IMR-90 (cell line): Measurements from ENCODE around the gene ANK3. TPM values are rescaled to one million over a fixed set of nuclear protein-coding genes. Genes with fewer than 3 reads are reported as not detected.

Experiments
- ATAC-seq: fragments of 200-7000 bp; cut with Tn5 transposase; 2 replicates; pipeline ENCODE4 v1.9.1; 2020; ENCODE audit warnings: low read depth, mild to moderate bottlenecking, moderate library complexity
- BruUV-seq: library from RNA; stranded (reverse); fragments of 400-500 nt; replicated peaks from 2 replicates; lab custom pipeline; 2021; lab: Mats Ljungman, UMichigan
- CTCF ChIA-PET: fragments of 300-600 bp; formaldehyde crosslinking; extraction: SDS; loops from one replicate; lab custom pipeline; 2021; ENCODE audit warnings: antibody characterized with exemption; lab: Yijun Ruan, JAX
- POLR2A ChIA-PET: fragments of 300-600 bp; sonication (Branson Sonifier 250); formaldehyde crosslinking; loops from one replicate; lab custom pipeline; 2022; ENCODE audit warnings: antibody characterized with exemption; ENCODE audit not compliant: unreplicated experiment; lab: Charles Lee
- DNase-seq: peaks from one replicate; pipeline ENCODE4 v3.0.0; 2013
- H2AFZ ChIP-seq: replicated peaks from 2 replicates; pipeline ENCODE3; 2013; ENCODE audit warnings: low read length, mild to moderate bottlenecking; ENCODE audit not compliant: poor library complexity
- H2AK5ac ChIP-seq: 2 replicates; pipeline ENCODE4 v1.6.1; 2013; ENCODE audit warnings: low read depth, low read length, inconsistent platforms
- H2AK9ac ChIP-seq: replicated peaks from 2 replicates; pipeline ENCODE3; 2013; ENCODE audit warnings: mild to moderate bottlenecking, low read depth, low read length, moderate library complexity; ENCODE audit not compliant: poor library complexity
- H2BK120ac ChIP-seq: 2 replicates; pipeline ENCODE4 v1.6.1; 2013; ENCODE audit warnings: low read depth, low read length, inconsistent platforms
- H2BK15ac ChIP-seq: 3 replicates; pipeline ENCODE4 v1.6.1; 2013; ENCODE audit warnings: low read depth, low read length, inconsistent platforms
- H2BK20ac ChIP-seq: 2 replicates; pipeline ENCODE4 v1.6.1; 2013; ENCODE audit warnings: low read depth, mild to moderate bottlenecking, inconsistent platforms, low read length, moderate library complexity
- H2BK5ac ChIP-seq: 2 replicates; pipeline ENCODE4 v1.6.1; 2013; ENCODE audit warnings: mild to moderate bottlenecking, low read depth, low read length, inconsistent platforms; ENCODE audit not compliant: poor library complexity, severe bottlenecking
- H3K14ac ChIP-seq: replicated peaks from 2 replicates; pipeline ENCODE4 v1.6.1; 2013; ENCODE audit warnings: low read depth, low read length, inconsistent platforms
- H3K18ac ChIP-seq: 2 replicates; pipeline ENCODE4 v1.6.1; 2013; ENCODE audit warnings: low read depth, low read length, control low read depth
- H3K23ac ChIP-seq: 2 replicates; pipeline ENCODE4 v1.6.1; 2013; ENCODE audit warnings: low read depth, low read length, inconsistent platforms
- H3K27ac ChIP-seq: 2 replicates; pipeline ENCODE4 v1.5.1; 2013; ENCODE audit warnings: mild to moderate bottlenecking, control low read depth, low read length; ENCODE audit not compliant: insufficient read depth
- H3K27me3 ChIP-seq: 2 replicates; pipeline ENCODE4 v1.6.1; 2013; ENCODE audit warnings: low read length; ENCODE audit not compliant: control insufficient read depth, insufficient read depth
- H3K36me3 ChIP-seq: 2 replicates; pipeline ENCODE4 v1.6.1; 2013; ENCODE audit warnings: low read length, mixed read lengths; ENCODE audit not compliant: control insufficient read depth, insufficient read depth
- H3K4ac ChIP-seq: 2 replicates; pipeline ENCODE4 v1.6.1; 2013; ENCODE audit warnings: low read depth, low read length, inconsistent platforms
- H3K4me1 ChIP-seq: 2 replicates; pipeline ENCODE4 v1.6.1; 2013; ENCODE audit warnings: low read length, mixed read lengths; ENCODE audit not compliant: control insufficient read depth, insufficient read depth
- H3K4me2 ChIP-seq: 2 replicates; pipeline ENCODE4 v1.6.1; 2013; ENCODE audit warnings: low read depth, mild to moderate bottlenecking, control low read depth, low read length, moderate library complexity
- H3K4me3 ChIP-seq: 2 replicates; pipeline ENCODE4 v1.5.1; 2013; ENCODE audit warnings: low read depth, mild to moderate bottlenecking, control low read depth, low read length, moderate library complexity; ENCODE audit not compliant: insufficient read depth
- H3K56ac ChIP-seq: 2 replicates; pipeline ENCODE4 v1.6.1; 2013; ENCODE audit warnings: low read length, inconsistent platforms; ENCODE audit not compliant: insufficient read depth; ENCODE audit errors: extremely low read depth
- H3K79me1 ChIP-seq, 2 experiments: 2 replicates each; pipeline ENCODE4 v1.6.1; 2013; ENCODE audit warnings: low read length in 2 of 2, inconsistent platforms in 1 of 2, low read depth in 1 of 2
- H3K9ac ChIP-seq: 2 replicates; pipeline ENCODE4 v1.6.1; 2013; ENCODE audit warnings: low read depth, low read length, control low read depth
- H3K9me1 ChIP-seq: 2 replicates; pipeline ENCODE4 v1.6.1; 2013; ENCODE audit warnings: low read length, inconsistent platforms; ENCODE audit not compliant: insufficient read depth
- H3K9me3 ChIP-seq: 2 replicates; pipeline ENCODE4 v1.6.1; 2013; ENCODE audit warnings: low read length; ENCODE audit not compliant: control insufficient read depth, insufficient read depth
- H4K20me1 ChIP-seq: 2 replicates; pipeline ENCODE4 v1.6.1; 2013; ENCODE audit warnings: low read length, inconsistent platforms; ENCODE audit not compliant: insufficient read depth
- H4K5ac ChIP-seq: 2 replicates; pipeline ENCODE4 v1.6.1; 2013; ENCODE audit warnings: mild to moderate bottlenecking, low read depth, low read length, control low read depth
- H4K8ac ChIP-seq, 2 experiments: 2 replicates each; pipeline ENCODE4 v1.6.1; 2013; ENCODE audit warnings: low read depth in 2 of 2, low read length in 2 of 2, control low read depth in 1 of 2, inconsistent platforms in 1 of 2
- H4K91ac ChIP-seq: 2 replicates; pipeline ENCODE4 v1.6.1; 2013; ENCODE audit warnings: low read depth, low read length, inconsistent platforms; ENCODE audit not compliant: insufficient read depth
- BHLHE40 ChIP-seq: fragments of 150-350 bp; IDR thresholded peaks from 2 replicates; pipeline ENCODE4 v1.6.1; 2016; ENCODE audit warnings: mild to moderate bottlenecking, low read depth, low read length
- CHD1 ChIP-seq: IDR thresholded peaks from 2 replicates; pipeline ENCODE4 v1.6.1; 2012; ENCODE audit warnings: low read depth, low read length, improper control_type of control experiment
- CTCF ChIP-seq: conservative IDR thresholded peaks from 2 replicates; pipeline ENCODE4 v1.5.1; 2012; ENCODE audit warnings: mild to moderate bottlenecking, low read depth, low read length, improper control_type of control experiment
- ELK1 ChIP-seq: fragments of 150-350 bp; IDR thresholded peaks from 2 replicates; pipeline ENCODE4 v1.6.1; 2016; ENCODE audit warnings: low read depth, mild to moderate bottlenecking, low read length, moderate library complexity, borderline replicate concordance
- FOS ChIP-seq: fragments of 150-350 bp; IDR thresholded peaks from 2 replicates; pipeline ENCODE4 v1.6.1; 2016; ENCODE audit warnings: low read depth, low read length
- MAFK ChIP-seq: IDR thresholded peaks from 2 replicates; pipeline ENCODE4 v1.6.1; 2012; ENCODE audit warnings: low read depth, low read length, improper control_type of control experiment
- MAZ ChIP-seq: IDR thresholded peaks from 2 replicates; pipeline ENCODE4 v1.6.1; 2012; ENCODE audit warnings: low read depth, mild to moderate bottlenecking, low read length, improper control_type of control experiment, moderate library complexity, borderline replicate concordance
- MXI1 ChIP-seq: IDR thresholded peaks from 2 replicates; pipeline ENCODE4 v1.6.1; 2012; ENCODE audit warnings: low read depth, mild to moderate bottlenecking, low read length, moderate library complexity, borderline replicate concordance
- NFE2L2 ChIP-seq: fragments of 150-350 bp; IDR thresholded peaks from 2 replicates; pipeline ENCODE4 v1.6.1; 2016; ENCODE audit warnings: low read depth, mild to moderate bottlenecking, low read length
- POLR2A ChIP-seq: IDR thresholded peaks from 2 replicates; pipeline ENCODE4 v1.6.1; 2012; ENCODE audit warnings: mild to moderate bottlenecking, low read depth, low read length
- RAD21 ChIP-seq: IDR thresholded peaks from 2 replicates; pipeline ENCODE4 v1.6.1; 2012; ENCODE audit warnings: low read length, improper control_type of control experiment
- RCOR1 ChIP-seq: IDR thresholded peaks from 2 replicates; pipeline ENCODE4 v1.6.1; 2012; ENCODE audit warnings: mild to moderate bottlenecking, low read length, improper control_type of control experiment; ENCODE audit not compliant: insufficient replicate concordance
- RFX5 ChIP-seq: IDR thresholded peaks from 2 replicates; pipeline ENCODE4 v1.8.0; 2012; ENCODE audit warnings: low read depth, mild to moderate bottlenecking, low read length, moderate library complexity
- SMC3 ChIP-seq: fragments of 150-350 bp; IDR thresholded peaks from 2 replicates; pipeline ENCODE4 v1.6.1; 2016; ENCODE audit warnings: low read depth, mild to moderate bottlenecking, antibody characterized with exemption, low read length, moderate library complexity
- WGBS, 2 experiments: methylation state at CpG; one replicate each; pipeline versions ENCODE4 v1.1.5 to v1.1.7; 2013; ENCODE audit warnings: missing lambda C conversion rate in 2 of 2; ENCODE audit not compliant: insufficient read length in 1 of 2; ENCODE audit errors: extremely low coverage in 2 of 2; 5-methylcytosine and 5-hydroxymethylcytosine counted together
- dilution Hi-C: fragments of 300-500 bp; cut with HindIII; formaldehyde crosslinking; loops from one replicate; pipeline ENCODE4 v1.14.3; 2018; ENCODE audit warnings: low sequenced_read_pairs; ENCODE audit not compliant: unreplicated experiment
- in situ Hi-C: fragments of 300-500 bp; cut with MboI; formaldehyde crosslinking; loops from 3 replicates; pipeline ENCODE4 v1.14.3; 2019; ENCODE audit warnings: low sequenced_read_pairs, inconsistent platforms, mixed read lengths
- intact Hi-C: fragments of 100-400 bp; cut with micrococcal nuclease; formaldehyde crosslinking; loops from 2 replicates; pipeline ENCODE4 v1.10.0; 2022
- polyA plus RNA-seq, 3 experiments: library from polyadenylated mRNA; depleted of rRNA; stranded (reverse); fragments of >200 nt; gene quantifications; 2 replicates each; pipeline ENCODE4 v1.2.3, GENCODE V29; 2012; ENCODE audit warnings: low replicate concordance in 1 of 3
- total RNA-seq: library from RNA; depleted of rRNA; stranded (reverse); fragments of >200 nt; gene quantifications from 2 replicates; pipeline ENCODE4 v1.2.3, GENCODE V29; 2012
- TF ChIP-seq, protein P1 (sequence below): fragments of 150-350 bp; IDR thresholded peaks from 2 replicates; pipeline ENCODE4 v1.6.1; 2017; ENCODE audit warnings: mild to moderate bottlenecking, antibody characterized with exemption, low read length, low read depth

The ANK3 gene
- total and polyA plus RNA-seq, 2 of the 4 experiments (the other 2 are of a cell fraction): 0.63 to 1.8 TPM

GRCh38 chr10:60286559-60286958, 103.1 kb downstream of the ANK3 start:
- BruUV-seq: no TSS peak
- Histone ChIP-seq H2AK5ac (no peak overlapping the region), H2AK9ac (no peak overlapping the region), H3K9me1 (no peaks in the 10 kb centered on the region), H2BK20ac (no peak overlapping the region), H3K18ac (no peak overlapping the region), H3K56ac (no peak overlapping the region), H2BK5ac (no peak overlapping the region), H3K14ac (no peak overlapping the region), H3K4me1 (no peaks in the 10 kb centered on the region; the same call in 1 of the 2 replicates), H3K27me3 (no peaks in the 10 kb centered on the region), H3K23ac (no peak overlapping the region), H4K5ac (no peak overlapping the region), H2BK120ac (no peak overlapping the region), H4K91ac (no peak overlapping the region), H2AFZ (no peak overlapping the region), H3K9me3 (no peaks in the 10 kb centered on the region), H3K36me3 (no peaks in the 10 kb centered on the region), H4K20me1 (no peaks in the 10 kb centered on the region), H2BK15ac (no peak overlapping the region), H3K27ac (no peak overlapping the region), H3K4me3 (no peak overlapping the region), H3K79me1 (no peaks in the 10 kb centered on the region), H3K9ac (no peak overlapping the region), H3K4me2 (no peak overlapping the region), H3K4ac (no peak overlapping the region), H4K8ac (no peak overlapping the region)
- no peak for ATAC-seq
- CTCF ChIA-PET: no interaction called here
- POLR2A ChIA-PET: no interaction called here
- DNase-seq: no peak
- WGBS, 2 experiments: no CpG with 5 or more reads among the region's 1 CpG
- intact Hi-C loops (no loop called here), dilution Hi-C loops (no loop called here), in situ Hi-C loops (no loop called here)
- TF ChIP-seq RCOR1 (no peak), MAZ (no peak), NFE2L2 (no peak), MXI1 (no peak), FOS (no peak), RAD21 (no peak), CTCF (no peak), SMC3 (no peak), ELK1 (no peak), BHLHE40 (no peak), MAFK (no peak), CHD1 (no peak), POLR2A (no peak), RFX5 (no peak)
- TF ChIP-seq, protein P1, sequence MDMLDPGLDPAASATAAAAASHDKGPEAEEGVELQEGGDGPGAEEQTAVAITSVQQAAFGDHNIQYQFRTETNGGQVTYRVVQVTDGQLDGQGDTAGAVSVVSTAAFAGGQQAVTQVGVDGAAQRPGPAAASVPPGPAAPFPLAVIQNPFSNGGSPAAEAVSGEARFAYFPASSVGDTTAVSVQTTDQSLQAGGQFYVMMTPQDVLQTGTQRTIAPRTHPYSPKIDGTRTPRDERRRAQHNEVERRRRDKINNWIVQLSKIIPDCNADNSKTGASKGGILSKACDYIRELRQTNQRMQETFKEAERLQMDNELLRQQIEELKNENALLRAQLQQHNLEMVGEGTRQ: no peak
